ENCODE data around the gene EME2.
"Not testable (repeated sequence)": the region's sequence is repeated elsewhere in the genome, so short reads cannot be mapped to it uniquely, and the experiment has no call there.

EME2 gene

DNA sequence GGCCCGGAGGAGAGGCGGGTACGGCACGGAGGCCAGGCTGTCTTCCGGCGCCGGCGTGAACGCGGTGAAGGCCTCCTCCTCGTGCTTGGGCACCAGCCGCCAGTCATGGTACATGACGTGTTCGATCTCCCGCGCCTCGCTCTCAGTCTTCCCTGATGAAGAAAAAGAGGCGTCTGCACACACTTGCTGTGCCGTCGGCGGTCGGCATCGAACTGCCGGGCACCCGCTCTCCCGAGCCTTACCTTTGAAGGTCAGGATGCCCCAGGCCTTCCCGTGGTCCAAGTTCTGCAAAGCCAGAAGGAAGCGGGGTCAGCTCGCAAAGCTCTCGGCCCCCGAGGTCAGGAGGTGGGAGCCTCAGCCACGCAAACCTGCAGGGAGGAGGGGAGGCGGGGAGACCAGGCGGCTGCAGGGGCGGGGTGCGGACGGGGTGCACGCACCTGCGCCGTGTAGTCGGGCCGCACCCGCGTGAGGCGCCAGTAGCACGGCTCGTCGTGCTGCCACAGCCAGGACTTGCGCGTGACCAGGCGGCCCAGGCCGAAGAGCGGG lies at the start of gene EME2:
EME2 (plus strand) TSS at position 449 of the 546 bp plus-strand sequence. CDS start 418 bp downstream, outside the sequence.
- peak; percentile 30 to 55 for DNase-seq (ENCODE audit: low read depth in 2 of 2)

GRCh38 chr16:1723450-1724147 lies 49.0 kb upstream of the EME2 start:
- DNase-seq (ENCODE audit: low read depth in 2 of 2), result no peak

- DNase-seq (ENCODE audit: low read depth in 2 of 2), result no peak
Measured at GRCh38 chr16:1724491-1724890, 48.1 kb upstream of the EME2 start.

GRCh38 chr16:1726661-1727502 lies 45.7 kb upstream of the EME2 start:
- DNase-seq (ENCODE audit: low read depth in 2 of 2), result no peak

DNA sequence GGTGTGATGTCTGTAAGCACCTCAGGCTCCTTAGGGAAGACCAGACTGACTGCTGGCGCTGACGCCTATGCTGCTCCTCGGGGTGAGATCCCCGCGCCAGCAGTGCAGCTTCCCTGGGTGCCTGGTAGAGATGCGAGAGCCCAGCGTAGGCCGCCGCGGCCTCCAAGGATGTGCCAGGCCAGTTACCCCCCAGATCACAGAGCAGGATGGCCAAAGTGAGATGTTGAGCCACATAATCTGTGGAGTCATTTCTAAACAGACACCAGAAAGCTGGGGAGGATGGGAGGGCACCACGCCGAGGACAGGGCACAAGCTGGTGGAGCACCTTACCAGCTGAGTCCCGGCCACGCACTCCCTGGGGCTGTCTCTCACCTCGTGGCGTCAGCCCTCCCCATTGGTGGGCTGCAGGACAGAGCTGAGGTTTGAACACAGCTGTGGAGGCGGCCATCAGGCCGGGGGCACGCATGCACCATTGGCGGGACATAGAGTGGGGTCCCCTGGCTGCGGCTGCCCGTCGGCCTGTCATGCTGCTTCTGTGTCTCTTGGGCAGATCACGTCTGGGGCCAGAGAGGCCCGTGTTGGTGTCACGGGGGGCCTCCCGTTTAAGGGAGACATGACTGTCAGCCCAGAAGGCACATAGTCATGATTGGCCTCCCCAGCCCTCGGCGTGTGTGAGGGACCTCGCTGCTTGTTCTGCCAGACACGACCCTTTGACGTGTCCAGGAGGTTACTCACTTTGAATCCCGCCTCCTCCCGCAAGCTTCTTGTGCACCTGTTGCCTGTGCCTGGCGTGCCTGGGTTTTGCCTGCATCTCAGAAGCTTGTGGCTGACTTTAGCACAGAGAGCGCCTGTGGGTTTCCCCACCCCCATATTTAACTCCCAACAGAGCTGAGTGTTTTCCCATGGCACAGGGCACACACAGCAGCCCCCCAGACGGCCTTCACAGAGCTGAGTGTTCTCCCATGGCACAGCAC lies 44.7 kb upstream of the EME2 start:
- no peak for DNase-seq (ENCODE audit: low read depth in 2 of 2)

- no peak for DNase-seq (ENCODE audit: low read depth in 2 of 2)
Measured at GRCh38 chr16:1729026-1729425, 43.6 kb upstream of the EME2 start.

DNA sequence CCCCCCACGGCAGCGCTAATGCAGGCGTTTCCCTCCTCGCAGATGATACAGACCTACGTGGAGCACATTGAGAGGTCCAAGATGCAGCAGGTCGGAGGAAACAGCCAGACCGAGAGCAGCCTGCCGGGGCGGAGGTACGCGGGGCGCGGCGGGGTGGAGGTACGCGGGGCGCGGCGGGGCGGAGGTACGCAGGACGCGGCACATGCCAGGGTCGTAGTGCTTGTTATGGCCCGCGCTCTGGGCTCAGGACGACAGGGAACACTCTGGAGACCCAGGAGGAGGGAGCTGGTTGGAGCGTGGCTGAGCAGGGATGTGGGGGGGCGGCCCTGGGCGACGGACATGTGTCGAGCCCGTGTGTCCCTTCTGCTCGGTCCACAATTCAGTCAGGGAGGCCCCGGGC lies 43.2 kb upstream of the EME2 start:
- no peak for DNase-seq (ENCODE audit: low read depth in 2 of 2)

GRCh38 chr16:1731073-1731472 lies 41.5 kb upstream of the EME2 start:
- no peak for DNase-seq (ENCODE audit: low read depth in 2 of 2)

GRCh38 chr16:1731603-1732002 lies 41.0 kb upstream of the EME2 start:
- no peak for DNase-seq (ENCODE audit: low read depth in 2 of 2)

DNA sequence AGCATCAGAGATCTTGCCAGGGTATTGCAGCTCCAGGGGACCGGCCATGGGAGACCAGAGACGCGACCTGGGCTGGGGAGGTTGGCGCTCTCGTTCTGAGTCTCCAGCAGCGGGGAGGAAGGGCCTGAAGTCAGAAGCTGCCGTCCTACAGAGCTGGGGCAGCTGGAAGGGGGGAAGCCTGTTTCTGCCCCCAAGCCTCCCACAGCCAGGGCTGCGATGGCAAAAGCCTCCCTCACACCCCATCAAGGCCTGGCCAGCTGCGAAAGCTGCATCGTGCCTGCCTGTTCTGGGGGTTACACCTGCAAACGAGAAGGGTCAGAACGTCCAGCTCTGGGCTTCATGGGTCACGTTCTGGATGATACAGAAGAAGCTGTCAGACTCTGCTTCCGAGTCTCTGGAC lies 40.5 kb upstream of the EME2 start:
- DNase-seq (ENCODE audit: low read depth in 2 of 2), result no peak

DNA sequence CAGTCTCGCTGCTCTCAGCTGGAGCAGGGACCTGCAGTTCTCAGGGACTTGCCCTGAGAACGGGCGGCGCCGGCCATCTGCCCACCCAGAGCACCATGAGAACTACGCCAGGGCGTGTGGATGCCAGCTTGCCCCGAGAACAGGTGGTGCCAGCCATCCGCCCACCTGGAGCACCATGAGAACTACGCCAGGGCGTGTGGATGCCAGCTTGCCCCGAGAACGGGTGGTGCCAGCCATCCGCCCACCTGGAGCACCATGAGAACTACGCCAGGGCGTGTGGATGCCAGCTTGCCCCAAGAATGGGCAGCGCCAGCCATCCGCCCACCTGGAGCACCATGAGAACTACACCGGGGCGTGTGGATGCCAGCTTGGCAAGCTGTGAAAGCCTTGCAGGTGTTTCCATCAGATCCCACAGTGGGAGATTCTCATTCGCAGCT lies 40.0 kb upstream of the EME2 start:
- DNase-seq (ENCODE audit: low read depth in 2 of 2), result not testable (repeated sequence)

DNA sequence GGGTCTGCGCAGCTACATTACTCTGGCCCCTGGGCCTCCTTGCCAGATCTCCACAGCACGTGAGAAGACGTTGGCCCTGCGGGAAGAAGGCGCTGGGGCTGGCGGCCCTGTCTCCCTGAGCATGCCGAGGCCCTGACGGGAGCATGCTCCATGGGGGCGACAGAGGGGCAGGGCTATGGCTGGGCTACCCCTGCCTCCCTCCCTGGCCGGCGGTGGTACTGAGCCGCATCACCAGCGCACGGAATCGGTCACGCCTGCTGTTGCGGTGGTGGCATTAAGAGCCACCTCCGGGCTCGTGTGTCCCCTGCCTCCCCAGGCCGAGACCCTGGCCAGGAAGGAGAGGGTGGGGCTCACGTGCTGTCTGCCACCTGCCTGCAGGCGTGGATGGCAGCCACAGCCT lies 38.5 kb upstream of the EME2 start:
- no peak for DNase-seq (ENCODE audit: low read depth in 2 of 2)

GRCh38 chr16:1734816-1735215 lies 37.8 kb upstream of the EME2 start:
- no peak for DNase-seq (ENCODE audit: low read depth in 2 of 2)

DNA sequence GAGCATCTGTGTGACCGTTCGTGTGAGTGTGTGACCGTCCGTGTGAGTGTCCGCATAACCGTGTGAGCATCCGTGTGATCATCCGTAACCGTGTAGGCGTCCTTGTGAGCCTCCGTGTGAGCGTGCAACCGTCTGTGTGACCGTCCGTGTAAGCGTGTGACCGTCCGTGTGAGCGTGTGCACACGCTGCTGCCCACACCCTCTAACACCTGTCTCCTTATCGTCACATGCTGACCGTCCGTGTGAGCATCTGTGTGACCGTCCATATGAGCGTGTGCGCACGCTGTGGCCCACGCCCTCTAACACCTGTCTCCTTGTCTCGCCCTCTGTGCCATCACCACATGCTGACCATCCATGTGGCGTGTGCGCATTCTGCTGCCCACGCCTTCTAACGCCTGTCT lies 32.4 kb upstream of the EME2 start:
- DNase-seq (ENCODE audit: low read depth in 2 of 2), result no peak

DNA sequence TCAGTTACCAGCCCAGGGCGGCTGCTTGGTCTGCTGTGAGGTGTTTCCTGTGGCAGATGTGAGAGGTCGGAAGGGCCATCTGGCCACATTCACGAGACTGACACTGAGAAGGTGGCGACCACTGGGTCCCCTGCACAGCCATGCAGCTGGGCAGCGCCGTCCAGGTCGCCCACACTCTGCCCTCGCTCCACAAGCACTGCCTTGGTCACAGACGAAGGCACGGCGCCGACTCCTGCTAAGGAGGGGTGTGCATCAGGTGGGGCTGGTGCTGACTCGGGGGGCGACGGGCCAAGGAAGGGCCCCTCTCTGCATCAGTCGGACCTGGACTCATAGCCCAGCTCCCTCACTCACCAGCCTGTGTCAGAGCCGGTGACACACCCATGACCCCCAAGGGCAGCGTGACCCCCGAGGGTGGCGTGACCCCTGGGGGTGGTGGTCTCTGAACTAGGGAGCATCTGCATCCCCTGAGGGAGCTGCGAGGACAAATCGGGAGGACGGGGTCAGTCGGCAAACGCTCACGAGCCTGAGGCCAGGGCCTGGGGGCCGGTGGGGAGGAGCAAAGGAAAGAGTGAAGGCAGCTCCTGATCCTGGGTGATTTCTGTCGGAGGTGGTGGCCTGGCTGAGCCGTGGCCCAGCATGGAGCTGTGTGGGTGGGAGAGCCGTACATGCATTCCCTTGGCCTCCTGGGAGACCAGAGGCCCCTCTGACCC lies 31.7 kb upstream of the EME2 start:
- DNase-seq (ENCODE audit: low read depth in 2 of 2), result no peak

DNA sequence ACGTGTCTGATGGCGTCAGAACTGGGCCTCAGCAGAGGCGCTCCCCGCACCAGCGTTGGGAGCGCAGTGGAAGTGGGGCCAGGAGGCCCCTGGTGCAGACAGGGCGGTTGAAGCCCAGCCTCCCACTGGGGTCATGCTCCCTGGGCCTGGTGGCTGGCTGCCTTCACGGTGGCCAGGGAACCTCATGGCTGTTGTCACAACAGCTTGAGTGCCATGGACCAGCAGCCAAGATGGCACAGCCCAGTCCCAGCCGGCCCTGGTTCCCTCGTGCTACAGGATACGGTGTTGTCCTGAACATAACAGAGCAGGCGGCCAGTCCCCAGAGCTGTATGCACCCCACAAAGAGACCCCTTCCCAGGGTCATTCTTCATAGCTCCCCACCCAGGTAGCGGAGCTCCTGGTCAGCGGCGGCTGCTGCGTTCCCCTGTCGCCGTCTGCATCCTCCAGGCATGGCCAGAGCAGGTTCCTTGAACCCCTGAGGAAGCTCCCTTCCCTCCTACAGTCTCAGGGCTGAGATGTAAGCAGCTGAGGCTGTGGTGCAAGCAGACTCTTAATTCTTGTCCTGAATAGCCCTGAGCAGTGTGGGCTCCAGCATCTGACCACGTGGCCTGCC lies 31.0 kb upstream of the EME2 start:
- DNase-seq (ENCODE audit: low read depth in 2 of 2), result no peak

DNA sequence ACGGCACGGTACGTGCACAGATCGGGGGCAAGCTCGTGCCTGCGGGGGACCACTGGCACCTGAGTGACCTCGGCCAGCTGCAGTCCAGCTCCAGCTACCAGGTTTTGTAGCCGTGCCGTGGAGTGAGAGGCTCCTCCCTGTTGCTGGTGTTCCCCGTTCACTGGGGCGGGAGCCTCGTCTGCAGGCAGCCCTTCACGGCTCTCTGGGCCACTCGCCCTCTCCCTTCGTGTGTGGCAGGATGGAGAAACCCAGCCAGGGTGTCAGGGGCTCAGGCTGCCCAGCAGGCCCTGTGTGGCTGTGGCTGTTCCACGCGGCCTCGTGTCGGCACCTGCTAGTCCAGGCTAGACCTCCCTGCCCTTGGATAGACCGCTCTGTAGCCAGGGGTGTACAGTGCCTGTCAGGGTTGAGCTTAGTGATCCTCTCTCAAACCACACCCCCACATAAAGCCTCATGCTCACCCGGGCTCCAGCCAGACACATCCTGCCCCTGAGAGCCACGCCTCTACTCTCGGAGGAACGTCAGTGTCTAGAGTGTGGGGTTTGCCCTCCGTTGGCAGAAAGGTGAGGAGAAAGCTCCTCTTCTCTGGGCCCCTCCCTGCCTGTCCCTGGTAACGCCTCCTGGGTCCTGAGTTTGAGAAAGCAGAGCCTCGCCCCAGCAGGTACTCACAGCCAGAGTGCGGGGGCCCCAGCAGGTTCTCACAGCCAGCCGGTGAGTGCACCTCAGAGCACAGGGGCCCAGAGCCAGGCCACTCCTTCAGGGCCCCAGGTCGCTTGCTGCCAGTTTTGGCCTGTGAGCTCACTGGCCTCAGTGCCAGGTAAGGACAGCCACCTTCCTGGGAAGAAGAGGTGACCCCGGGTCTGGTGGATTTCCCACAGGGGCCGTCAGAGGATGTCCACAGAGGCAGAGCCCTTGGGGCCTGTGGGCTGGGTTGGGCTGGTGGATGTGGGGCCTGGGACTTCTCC lies 29.0 kb upstream of the EME2 start:
- no peak for DNase-seq (ENCODE audit: low read depth in 2 of 2)

GRCh38 chr16:1744338-1744840 lies 28.2 kb upstream of the EME2 start:
- DNase-seq (ENCODE audit: low read depth in 2 of 2), result no peak

All from stimulated activated CD8-positive, alpha-beta memory T cell treated with anti-CD3 and anti-CD28 coated beads, Interleukin-15, amount 100 ng/mL, for 48 hours (primary cell).